LNCAP (cell line): Measurements from ENCODE around the gene PITPNM1.

Experiments used
- TF ChIP-seq, protein P1 (sequence below): fragments of 450-650 bp; IDR thresholded peaks from 2 replicates; pipeline ENCODE4 v1.5.1; 2017; ENCODE audit warnings: mild to moderate bottlenecking

PITPNM1 gene

GRCh38 chr11:67489203-67489884 is 15.8 kb downstream of the PITPNM1 start:
- TF ChIP-seq, protein P1, sequence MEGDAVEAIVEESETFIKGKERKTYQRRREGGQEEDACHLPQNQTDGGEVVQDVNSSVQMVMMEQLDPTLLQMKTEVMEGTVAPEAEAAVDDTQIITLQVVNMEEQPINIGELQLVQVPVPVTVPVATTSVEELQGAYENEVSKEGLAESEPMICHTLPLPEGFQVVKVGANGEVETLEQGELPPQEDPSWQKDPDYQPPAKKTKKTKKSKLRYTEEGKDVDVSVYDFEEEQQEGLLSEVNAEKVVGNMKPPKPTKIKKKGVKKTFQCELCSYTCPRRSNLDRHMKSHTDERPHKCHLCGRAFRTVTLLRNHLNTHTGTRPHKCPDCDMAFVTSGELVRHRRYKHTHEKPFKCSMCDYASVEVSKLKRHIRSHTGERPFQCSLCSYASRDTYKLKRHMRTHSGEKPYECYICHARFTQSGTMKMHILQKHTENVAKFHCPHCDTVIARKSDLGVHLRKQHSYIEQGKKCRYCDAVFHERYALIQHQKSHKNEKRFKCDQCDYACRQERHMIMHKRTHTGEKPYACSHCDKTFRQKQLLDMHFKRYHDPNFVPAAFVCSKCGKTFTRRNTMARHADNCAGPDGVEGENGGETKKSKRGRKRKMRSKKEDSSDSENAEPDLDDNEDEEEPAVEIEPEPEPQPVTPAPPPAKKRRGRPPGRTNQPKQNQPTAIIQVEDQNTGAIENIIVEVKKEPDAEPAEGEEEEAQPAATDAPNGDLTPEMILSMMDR, result no peak

GRCh38 chr11:67486481-67487195 is 18.5 kb downstream of the PITPNM1 start:
- TF ChIP-seq, protein P1, result no peak

DNA sequence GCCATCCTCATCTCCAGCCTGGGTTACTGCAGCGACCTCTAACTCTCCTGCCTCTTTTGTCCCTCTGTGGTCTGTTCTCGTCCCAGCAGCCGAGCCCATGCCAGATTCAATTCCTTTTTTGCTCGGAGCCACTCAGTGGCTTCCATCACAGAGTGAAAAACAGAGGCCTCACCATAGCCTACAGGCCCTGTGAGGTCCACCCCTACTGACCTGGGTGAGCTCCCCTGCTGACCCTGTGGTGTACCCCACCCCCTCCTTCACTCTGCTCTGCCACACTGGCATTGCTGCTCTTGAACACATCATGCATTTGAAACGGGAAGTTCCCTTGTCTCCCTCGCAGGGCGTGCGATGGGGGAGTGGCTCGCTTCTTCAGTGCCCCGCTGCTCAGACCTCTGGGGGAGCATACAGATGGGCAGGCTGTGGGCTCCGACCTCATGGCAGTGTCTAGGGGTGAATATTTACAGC is 20.3 kb downstream of the PITPNM1 start:
- TF ChIP-seq, protein P1, result no peak

- TF ChIP-seq, protein P1, result no peak
Measured at GRCh38 chr11:67483831-67484665, 21.1 kb downstream of the PITPNM1 start.

DNA sequence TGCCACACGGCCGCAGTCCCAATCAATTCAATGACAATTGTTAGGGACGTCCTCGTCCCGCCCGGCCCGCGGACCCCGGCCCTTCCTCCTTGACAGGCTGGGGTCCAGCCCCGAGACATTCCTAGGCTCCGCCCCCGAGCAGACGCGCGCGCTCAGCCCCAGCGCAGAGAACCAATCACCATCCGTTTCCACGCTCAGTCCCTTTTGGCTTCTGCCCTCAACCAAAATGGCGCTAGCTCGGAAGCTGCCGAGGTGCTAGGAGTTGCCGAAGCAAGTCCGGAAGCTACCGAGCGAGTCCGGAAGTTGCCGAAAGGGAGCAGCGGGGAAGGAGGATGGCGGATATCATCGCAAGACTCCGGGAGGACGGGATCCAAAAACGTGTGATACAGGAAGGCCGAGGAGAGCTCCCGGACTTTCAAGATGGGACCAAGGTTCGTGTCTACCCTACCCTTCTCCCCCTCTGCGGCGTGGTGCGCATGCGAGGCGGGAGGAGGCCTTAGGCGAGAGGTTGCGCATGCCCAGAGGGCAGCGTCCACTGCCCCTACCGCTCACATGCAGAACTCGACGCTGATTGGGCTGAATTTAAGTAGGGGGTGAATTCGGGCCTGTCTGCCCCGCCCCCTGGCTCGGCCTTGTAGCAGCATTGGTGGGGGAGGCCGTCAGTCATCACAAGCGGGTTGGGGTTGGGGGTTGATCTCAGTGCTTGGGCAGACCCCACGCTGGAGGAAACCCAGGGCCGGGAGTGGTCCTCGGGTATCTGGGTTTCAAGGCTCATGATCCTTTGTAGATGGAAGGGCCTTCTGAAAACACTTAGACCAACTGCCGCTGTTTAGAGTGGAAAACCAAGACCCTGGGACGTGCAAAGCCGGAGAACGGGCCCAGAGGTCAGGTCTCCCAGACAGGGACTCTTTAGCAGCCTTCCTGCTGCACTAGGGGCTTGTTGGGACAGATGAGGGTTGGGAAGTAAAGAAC is 22.1 kb downstream of the PITPNM1 start, which contains the start of gene AIP:
Gene AIP (plus strand): TSS at position 200 of the 972 bp plus-strand sequence. CDS start 133 bp downstream, at position 333.
- TF ChIP-seq, protein P1, result no peak

- TF ChIP-seq, protein P1, result no peak
Measured at GRCh38 chr11:67482275-67482826, 22.8 kb downstream of the PITPNM1 start.
